HG03342 (cell line): ENCODE data around the gene UGT1A8.

Experiments
- ATAC-seq: cut with Tn5 transposase; IDR thresholded peaks from one replicate; pipeline ENCODE4 v1.9.1; 2021; ENCODE audit warnings: mild to moderate bottlenecking, moderate library complexity; ENCODE audit not compliant: unreplicated experiment

Gene UGT1A8

DNA sequence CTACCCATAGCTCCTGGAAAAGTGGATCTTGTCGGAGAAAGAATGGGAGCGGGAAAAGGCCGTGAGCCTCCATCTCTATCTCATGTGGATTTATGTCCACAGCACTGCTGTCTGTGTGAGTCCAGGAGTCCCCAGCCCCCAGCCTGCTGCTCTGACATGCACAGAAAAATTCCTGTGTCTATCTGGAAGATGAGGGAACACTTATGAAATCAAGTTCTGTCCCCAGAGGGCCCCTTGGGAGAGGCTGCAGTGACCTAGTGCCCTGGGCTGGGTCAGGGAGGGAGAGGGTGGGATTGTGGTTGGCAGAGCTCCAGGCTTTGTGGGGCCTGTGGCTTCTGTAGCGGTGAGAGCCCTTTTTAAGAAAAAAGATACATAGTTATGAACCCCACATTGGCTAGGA is 199.3 kb downstream of the UGT1A8 start:
- ATAC-seq: no peak

DNA sequence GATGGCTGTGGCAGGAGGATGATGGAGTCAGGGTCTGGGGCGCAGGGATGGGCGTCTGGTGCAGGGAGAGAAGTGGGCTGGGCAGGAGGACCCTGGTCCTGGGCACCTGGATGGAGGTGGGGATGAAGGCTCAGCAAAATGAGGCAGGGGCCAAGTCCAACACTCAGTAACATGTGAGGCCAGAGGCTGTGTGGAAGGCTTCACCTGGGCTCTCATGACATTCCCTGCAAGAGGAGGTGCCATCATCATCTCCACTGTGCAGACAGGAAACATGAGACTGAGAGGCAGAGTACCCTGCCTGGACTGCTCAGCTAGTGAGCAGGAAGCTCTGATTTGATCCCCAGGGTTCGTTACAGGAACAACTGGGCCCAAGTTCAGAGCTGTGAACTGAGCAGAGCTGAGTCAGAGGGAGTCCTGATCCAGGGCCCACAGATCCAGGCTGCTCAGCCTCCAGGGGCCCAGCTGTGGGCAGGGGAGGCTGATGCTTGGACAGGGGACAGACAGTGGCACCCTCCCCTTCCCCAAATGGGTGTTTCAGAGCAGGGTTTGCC is 200.0 kb downstream of the UGT1A8 start:
- no peak for ATAC-seq

DNA sequence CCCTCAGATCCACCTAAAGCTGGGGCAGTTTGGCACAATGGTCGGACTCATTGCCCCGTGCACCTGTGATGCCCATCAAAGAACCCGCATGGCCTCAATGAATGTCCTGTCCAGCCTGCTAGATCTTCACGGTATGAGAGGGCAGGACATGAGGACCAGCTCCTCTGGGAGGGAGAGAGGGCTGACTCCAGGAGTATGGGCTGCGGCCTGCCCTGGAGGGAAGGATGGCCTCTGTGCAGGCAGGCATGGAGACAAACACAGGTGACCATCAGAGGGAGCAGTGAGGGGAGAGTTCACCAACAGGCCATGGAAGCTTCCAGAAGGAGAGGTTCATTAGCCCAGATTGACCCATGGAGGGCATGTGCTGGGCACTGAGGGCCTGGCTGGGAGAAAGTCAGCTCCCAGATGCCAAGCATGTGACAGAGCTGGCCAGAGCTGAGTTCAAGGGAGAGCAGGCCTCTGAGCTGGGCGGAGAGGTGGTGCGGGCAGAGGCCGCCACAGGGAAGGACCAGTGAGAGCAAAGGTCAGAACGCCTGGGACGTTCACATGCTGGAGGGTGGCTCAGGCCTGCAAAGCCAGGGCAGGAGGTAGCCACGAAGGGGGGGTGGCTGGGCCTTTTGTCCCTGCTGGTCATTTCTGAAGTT is 200.7 kb downstream of the UGT1A8 start:
- no peak for ATAC-seq

DNA sequence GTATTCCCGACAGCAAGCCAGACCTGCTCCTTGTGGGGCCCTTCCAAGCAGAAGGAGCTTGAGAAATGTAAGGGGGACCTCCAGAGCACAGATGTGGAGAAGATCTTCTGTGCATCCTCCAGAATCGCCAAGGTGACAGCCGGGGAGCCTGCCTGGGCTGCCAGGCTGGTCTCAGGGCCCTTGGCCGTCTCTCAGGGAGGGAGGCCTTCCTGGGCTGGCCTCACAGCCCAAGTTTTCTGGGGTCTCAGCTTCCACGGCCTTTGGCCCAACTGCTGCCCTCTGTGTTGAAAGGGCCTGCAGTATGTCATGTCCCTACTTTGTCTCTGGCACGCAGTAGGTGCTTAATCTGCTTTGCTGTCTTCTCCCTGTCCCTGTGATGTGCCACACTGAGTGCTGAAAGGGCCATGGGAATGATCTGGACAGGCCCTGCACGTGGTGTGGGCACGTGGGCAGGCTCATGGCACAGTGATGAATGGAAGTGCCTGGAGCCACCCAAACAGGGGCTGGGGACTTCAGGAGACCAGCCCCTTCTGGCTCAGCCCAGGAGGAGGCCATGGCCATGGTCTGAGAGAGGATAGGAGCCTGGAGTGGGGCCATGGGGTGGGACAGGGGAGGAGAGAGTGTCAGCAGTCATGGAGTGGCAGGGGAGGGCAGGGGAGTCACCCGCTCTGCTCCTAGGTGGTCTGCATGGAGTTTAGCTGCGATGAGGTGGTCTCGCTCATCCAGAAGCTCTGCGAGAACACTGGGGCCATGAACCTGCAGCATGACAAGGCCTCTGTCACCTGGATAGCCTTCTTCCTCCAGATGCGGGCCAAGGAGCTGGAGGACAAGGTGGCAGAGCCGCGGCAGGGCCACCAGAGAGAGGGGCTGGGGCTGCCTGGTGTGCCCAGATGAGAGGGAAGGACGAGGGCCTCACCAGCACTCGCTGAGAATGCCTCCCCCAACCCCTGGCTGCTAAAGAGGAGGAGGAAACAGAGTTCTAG is 201.5 kb downstream of the UGT1A8 start:
- no peak for ATAC-seq

DNA sequence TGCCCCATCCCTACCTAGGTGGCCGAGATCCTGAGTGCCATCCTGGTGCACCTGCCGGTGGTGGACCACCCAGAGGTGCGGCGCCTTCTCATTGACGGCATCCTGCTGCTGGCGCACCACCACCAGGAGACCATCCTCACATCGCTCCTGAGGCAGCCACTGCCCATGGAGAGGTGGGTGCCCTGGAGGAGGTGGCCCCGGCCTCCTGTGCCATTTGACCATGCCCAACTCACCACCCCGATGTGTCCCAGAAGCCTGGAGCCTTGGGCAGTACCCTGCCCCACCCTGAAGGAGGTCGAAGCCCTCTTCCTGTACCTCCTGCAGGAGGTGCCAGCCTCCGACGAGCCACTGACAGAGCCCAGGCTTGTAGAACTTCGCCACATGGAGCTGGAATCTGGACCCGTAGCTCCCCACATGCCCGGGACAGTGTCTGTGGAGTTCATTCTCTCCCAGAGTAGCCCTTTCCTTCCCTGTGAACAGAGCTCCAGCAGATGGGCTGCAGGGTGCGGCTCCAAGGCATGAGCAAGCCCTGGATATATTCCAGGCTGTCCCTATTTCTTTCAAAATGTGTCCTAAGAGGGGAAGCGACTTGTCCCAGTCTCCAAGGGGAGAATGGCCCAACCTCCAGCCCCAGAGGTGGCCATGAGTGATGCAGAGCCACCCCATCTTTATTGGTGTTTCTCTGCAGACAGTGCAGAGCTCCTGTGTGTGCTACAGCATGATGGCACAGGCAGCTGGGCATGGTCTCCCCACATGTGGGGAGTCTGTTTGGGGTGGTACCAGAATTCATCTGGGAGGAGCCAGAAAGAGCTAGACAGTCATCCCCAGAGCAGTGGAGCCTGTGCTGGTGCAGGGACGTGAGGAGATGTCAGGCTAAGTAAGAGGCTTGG is 202.7 kb downstream of the UGT1A8 start:
- ATAC-seq: no peak

DNA sequence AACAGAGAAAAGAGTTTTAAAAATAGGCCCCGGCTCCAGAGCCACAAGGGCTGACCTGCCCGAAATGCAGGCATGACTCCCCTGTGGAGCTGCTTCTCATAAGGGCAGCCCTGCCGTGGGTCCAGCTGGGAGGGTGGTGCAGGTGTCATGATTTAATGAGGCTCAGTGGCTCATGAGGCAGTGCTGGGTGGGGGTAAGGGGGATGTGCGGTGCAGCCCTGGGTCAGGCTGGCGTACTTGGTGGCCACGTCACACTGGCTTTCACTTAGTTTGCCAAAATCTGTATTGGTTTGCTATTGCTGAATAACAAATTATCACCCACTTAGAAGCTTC is 203.3 kb downstream of the UGT1A8 start:
- no peak for ATAC-seq

DNA sequence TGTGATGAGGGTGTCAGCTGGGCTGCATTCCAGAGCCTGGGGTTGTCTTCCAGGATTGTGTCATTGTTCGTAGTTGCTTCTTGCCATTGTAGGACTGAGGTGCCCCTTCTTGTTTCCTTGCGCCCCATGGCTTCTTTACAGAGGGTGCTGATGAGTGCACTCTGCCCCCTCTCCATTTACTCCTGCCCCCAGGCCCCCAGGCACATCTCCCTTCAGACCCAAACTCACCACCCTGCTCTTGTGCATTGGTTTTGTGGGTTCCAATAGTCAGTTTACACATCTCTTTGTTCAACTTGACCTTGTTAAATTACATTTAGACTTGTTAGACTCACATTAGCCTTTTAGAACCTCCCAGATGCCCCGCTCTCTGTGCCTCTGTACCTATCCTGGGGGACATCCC is 203.8 kb downstream of the UGT1A8 start:
- ATAC-seq: no peak

DNA sequence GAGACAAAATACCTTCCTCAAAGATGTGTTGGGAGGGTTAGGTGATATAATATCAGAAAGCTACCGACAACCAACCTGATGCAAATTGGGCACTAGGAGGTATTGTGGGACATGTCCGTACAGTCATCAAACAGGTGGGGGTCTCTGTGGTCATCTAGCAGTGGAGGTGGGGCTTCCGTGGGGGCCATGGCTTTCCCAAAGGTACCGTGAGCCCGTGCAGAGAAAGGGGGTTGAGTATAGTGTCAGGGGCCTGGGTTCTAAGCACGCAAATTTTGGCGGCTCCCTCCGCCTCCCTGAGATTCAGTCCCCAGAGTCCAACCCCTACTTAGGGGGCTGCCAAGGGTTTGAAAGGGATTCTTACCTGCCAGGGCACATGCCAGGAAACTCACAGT is 204.3 kb downstream of the UGT1A8 start:
- ATAC-seq: no peak

DNA sequence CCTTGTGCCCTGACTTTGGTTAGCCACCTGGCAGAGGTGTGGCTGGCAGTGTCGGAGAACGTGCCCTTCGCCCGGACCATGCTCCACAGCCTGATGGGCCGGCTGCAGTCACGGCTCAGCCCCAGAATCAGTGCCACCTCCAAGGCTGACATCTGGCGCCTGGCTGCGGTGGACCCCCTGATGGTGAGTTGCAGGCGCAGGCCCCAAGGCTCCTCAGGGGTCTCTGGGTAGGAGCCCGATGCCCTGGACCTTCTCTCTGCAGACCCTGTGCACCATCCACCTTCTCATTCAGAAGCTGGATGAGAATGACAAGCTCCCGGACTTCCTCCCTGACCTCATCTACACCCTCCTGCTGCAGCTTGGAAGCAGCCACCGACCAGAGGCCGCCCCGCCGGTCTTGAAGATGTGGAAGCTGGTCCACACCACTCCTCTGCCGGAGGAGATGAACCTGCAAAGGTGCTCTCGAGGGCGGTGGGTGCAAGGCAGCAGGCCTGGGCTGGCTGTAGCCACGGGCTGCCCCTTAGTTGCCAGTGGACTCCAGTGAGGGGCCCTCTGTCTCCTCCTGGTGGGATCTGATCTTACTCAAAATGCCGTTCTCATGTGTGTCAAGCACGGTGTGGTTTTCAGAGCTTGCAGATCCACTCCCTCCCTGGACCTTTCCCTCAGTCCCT is 204.8 kb downstream of the UGT1A8 start:
- no peak for ATAC-seq
